H1 (cell line): Measurements from ENCODE around the gene SRMS. TPM values are rescaled to one million over a fixed set of nuclear protein-coding genes. Genes with fewer than 3 reads are reported as not detected.

Experiments used
- CTCF ChIA-PET: fragments of 300-600 bp; sonication (Branson Sonifier 250); formaldehyde crosslinking; loops from one replicate; lab custom pipeline; 2021; ENCODE audit not compliant: partially characterized antibody; lab: Charles Lee
- POLR2A ChIA-PET: fragments of 300-600 bp; sonication (Branson Sonifier 250); formaldehyde crosslinking; loops from one replicate; lab custom pipeline; 2021; ENCODE audit warnings: inconsistent platforms; ENCODE audit not compliant: partially characterized antibody; lab: Charles Lee
- DNase-seq, 2 experiments: peaks; one replicate each; pipeline versions ENCODE4 v3.0.0 to v3.0.0-alpha.2; 2010 to 2022; ENCODE audit warnings: low spot score in 2 of 2, low read depth in 1 of 2, mixed read lengths in 1 of 2
- FAIRE-seq: peaks from 2 replicates; lab custom pipeline; 2011; peaks lifted over from hg19 to GRCh38; lab: Jason Lieb, UNC
- H2AFZ ChIP-seq: 2 replicates; pipeline ENCODE4 v1.8.1; 2012; ENCODE audit warnings: low read length, inconsistent platforms
- H2AK5ac ChIP-seq: 2 replicates; pipeline ENCODE4 v1.6.1; 2013; ENCODE audit warnings: low read depth, low read length
- H2BK120ac ChIP-seq: replicated peaks from 2 replicates; pipeline ENCODE3; 2013; ENCODE audit warnings: low read depth, low read length, inconsistent platforms
- H2BK12ac ChIP-seq: 2 replicates; pipeline ENCODE4 v1.6.1; 2013; ENCODE audit warnings: low read depth, low read length
- H2BK15ac ChIP-seq: 2 replicates; pipeline ENCODE4 v1.6.1; 2013; ENCODE audit warnings: low read length
- H2BK20ac ChIP-seq: 2 replicates; pipeline ENCODE4 v1.6.1; 2013; ENCODE audit warnings: low read length
- H2BK5ac ChIP-seq: 2 replicates; pipeline ENCODE4 v1.6.1; 2013; ENCODE audit warnings: low read depth, low read length
- H3K14ac ChIP-seq: 2 replicates; pipeline ENCODE4 v1.6.1; 2013; ENCODE audit warnings: inconsistent platforms; ENCODE audit not compliant: insufficient read length
- H3K18ac ChIP-seq: 2 replicates; pipeline ENCODE4 v1.6.1; 2013; ENCODE audit warnings: low read length; ENCODE audit errors: extremely low read depth
- H3K23ac ChIP-seq: 2 replicates; pipeline ENCODE4 v1.6.1; 2013; ENCODE audit warnings: inconsistent platforms; ENCODE audit not compliant: insufficient read length
- H3K23me2 ChIP-seq: 2 replicates; pipeline ENCODE4 v1.6.1; 2013; ENCODE audit warnings: low read depth, low read length
- H3K27ac ChIP-seq: 2 replicates; pipeline ENCODE4 v1.6.1; 2011; ENCODE audit warnings: low read depth, low read length, inconsistent platforms
- H3K27me3 ChIP-seq, 4 experiments: replicated peaks in 1 of 4; 1 replicate in 1 of 4; 2 replicates in 3 of 4; pipeline versions ENCODE4 v1.6.1 to v1.8.1; 2011 to 2013; ENCODE audit warnings: low read length in 3 of 4, mild to moderate bottlenecking in 3 of 4, inconsistent platforms in 2 of 4, mixed read lengths in 2 of 4, moderate library complexity in 1 of 4; ENCODE audit not compliant: control insufficient read depth in 3 of 4, insufficient read depth in 3 of 4; ENCODE audit errors: extremely low read depth in 1 of 4
- H3K36me3 ChIP-seq, 4 experiments: 2 replicates each; pipeline versions ENCODE4 v1.6.1 to v1.8.1; 2011 to 2013; ENCODE audit warnings: mild to moderate bottlenecking in 4 of 4, low read length in 3 of 4, moderate library complexity in 2 of 4, control low read depth in 1 of 4, inconsistent platforms in 1 of 4; ENCODE audit not compliant: insufficient read depth in 4 of 4, control insufficient read depth in 2 of 4
- H3K4ac ChIP-seq: replicated peaks from 2 replicates; pipeline ENCODE3; 2013; ENCODE audit warnings: low read length, low read depth, mixed read lengths, inconsistent platforms; ENCODE audit not compliant: insufficient read length
- H3K4me1 ChIP-seq, 4 experiments: replicated peaks in 1 of 4; 1 replicate in 1 of 4; 2 replicates in 3 of 4; pipeline versions ENCODE4 v1.6.1 to v1.8.1; 2011 to 2013; ENCODE audit warnings: low read length in 3 of 4, inconsistent platforms in 2 of 4, mixed read lengths in 1 of 4; ENCODE audit not compliant: insufficient read depth in 4 of 4, control insufficient read depth in 3 of 4
- H3K4me2 ChIP-seq, 2 experiments: 2 replicates each; pipeline versions ENCODE4 v1.6.1 to v1.8.1; 2011 to 2013; ENCODE audit warnings: low read depth in 2 of 2, low read length in 2 of 2, control low read depth in 1 of 2, inconsistent platforms in 1 of 2, mild to moderate bottlenecking in 1 of 2; ENCODE audit not compliant: insufficient read depth in 1 of 2
- H3K4me3 ChIP-seq, 4 experiments: fragments of 200-600, 300-600 bp in 1 of 4; sonication (generic), shearing (Covaris generic), sonication (Bioruptor Twin) in 1 of 4; 2 replicates each; pipeline versions ENCODE4 v1.5.1 to v1.8.1; 2011 to 2016; ENCODE audit warnings: low read length in 4 of 4, low read depth in 3 of 4, control low read depth in 2 of 4, inconsistent platforms in 2 of 4, mild to moderate bottlenecking in 2 of 4, mixed read lengths in 1 of 4, moderate library complexity in 1 of 4; ENCODE audit not compliant: insufficient read depth in 2 of 4; ENCODE audit errors: extremely low read depth in 1 of 4
- H3K56ac ChIP-seq: replicated peaks from 2 replicates; pipeline ENCODE3; 2013; ENCODE audit warnings: low read depth, mild to moderate bottlenecking, mixed read lengths, low read length, inconsistent platforms; ENCODE audit not compliant: insufficient read length
- H3K79me1 ChIP-seq: 2 replicates; pipeline ENCODE4 v1.6.1; 2013; ENCODE audit warnings: low read depth, low read length, control low read depth
- H3K79me2 ChIP-seq, 2 experiments: 2 replicates each; pipeline versions ENCODE4 v1.6.1 to v1.8.1; 2012 to 2013; ENCODE audit warnings: low read length in 2 of 2, mild to moderate bottlenecking in 2 of 2, inconsistent platforms in 1 of 2; ENCODE audit not compliant: insufficient read depth in 2 of 2, control insufficient read depth in 1 of 2
- H3K9ac ChIP-seq, 4 experiments: replicated peaks in 1 of 4; 1 replicate in 1 of 4; 2 replicates in 3 of 4; pipeline versions ENCODE4 v1.6.1 to v1.8.1; 2011 to 2013; ENCODE audit warnings: low read depth in 3 of 4, low read length in 3 of 4, control low read depth in 2 of 4, mild to moderate bottlenecking in 2 of 4, moderate library complexity in 2 of 4, inconsistent platforms in 1 of 4; ENCODE audit errors: extremely low read depth in 1 of 4
- H3K9me3 ChIP-seq, 2 experiments: 2 replicates each; pipeline versions ENCODE4 v1.6.1 to v1.8.1; 2012 to 2013; ENCODE audit warnings: mild to moderate bottlenecking in 2 of 2, moderate library complexity in 2 of 2, control low read depth in 1 of 2, inconsistent platforms in 1 of 2, low read depth in 1 of 2, low read length in 1 of 2, mixed read lengths in 1 of 2; ENCODE audit not compliant: insufficient read depth in 2 of 2
- H4K20me1 ChIP-seq, 2 experiments: replicated peaks in 1 of 2; 2 replicates each; pipeline versions ENCODE3 to v1.8.1; 2011 to 2013; ENCODE audit warnings: inconsistent platforms in 2 of 2, low read length in 2 of 2, mild to moderate bottlenecking in 1 of 2; ENCODE audit not compliant: insufficient read depth in 2 of 2, control insufficient read depth in 1 of 2
- H4K5ac ChIP-seq: 2 replicates; pipeline ENCODE4 v1.6.1; 2013; ENCODE audit warnings: low read length, low read depth, mixed read lengths, inconsistent platforms; ENCODE audit not compliant: insufficient read length
- H4K8ac ChIP-seq: 2 replicates; pipeline ENCODE4 v1.8.0; 2013; ENCODE audit warnings: mild to moderate bottlenecking, moderate library complexity, low read length, inconsistent platforms; ENCODE audit not compliant: insufficient read depth; ENCODE audit errors: extremely low read depth
- H4K91ac ChIP-seq: replicated peaks from 2 replicates; pipeline ENCODE3; 2013; ENCODE audit warnings: low read length, mixed read lengths, inconsistent platforms; ENCODE audit not compliant: insufficient read length
- BACH1 ChIP-seq: IDR thresholded peaks from 2 replicates; pipeline ENCODE4 v1.6.1; 2012; ENCODE audit warnings: low read length, improper control_type of control experiment
- CREB1 ChIP-seq: IDR thresholded peaks from 2 replicates; pipeline ENCODE4 v1.6.1; 2012; ENCODE audit warnings: inconsistent platforms
- EZH2 ChIP-seq: fragments of 200-600 bp; sonication (generic); IDR thresholded peaks from 2 replicates; pipeline ENCODE4 v1.7.1; 2012; ENCODE audit warnings: low read depth, mild to moderate bottlenecking, moderate library complexity, low read length, inconsistent platforms; ENCODE audit not compliant: severe bottlenecking
- FOSL1 ChIP-seq: IDR thresholded peaks from 2 replicates; pipeline ENCODE4 v1.6.1; 2011; ENCODE audit warnings: mild to moderate bottlenecking, low read depth, low read length, moderate library complexity; ENCODE audit not compliant: insufficient read depth
- KDM5A ChIP-seq: fragments of 200-600 bp; IDR thresholded peaks from 2 replicates; pipeline ENCODE4 v1.7.1; 2012; ENCODE audit warnings: mild to moderate bottlenecking, low read length, inconsistent platforms, mixed read lengths
- NANOG ChIP-seq: IDR thresholded peaks from 2 replicates; pipeline ENCODE4 v1.6.1; 2011; ENCODE audit warnings: low read length, low read depth, mild to moderate bottlenecking, inconsistent platforms; ENCODE audit not compliant: insufficient read depth, poor library complexity, severe bottlenecking
- RFX5 ChIP-seq: IDR thresholded peaks from 2 replicates; pipeline ENCODE4 v1.6.1; 2011; ENCODE audit warnings: low read depth, low read length, improper control_type of control experiment, borderline replicate concordance
- SIX5 ChIP-seq: IDR thresholded peaks from 2 replicates; pipeline ENCODE4 v1.6.1; 2011; ENCODE audit warnings: mild to moderate bottlenecking, low read depth, low read length
- SP2 ChIP-seq: IDR thresholded peaks from 2 replicates; pipeline ENCODE4 v1.6.1; 2012; ENCODE audit warnings: mild to moderate bottlenecking, low read length, inconsistent platforms
- SUZ12 ChIP-seq: fragments of 200-600 bp; sonication (generic); IDR thresholded peaks from 2 replicates; pipeline ENCODE4 v1.6.1; 2012; ENCODE audit warnings: mild to moderate bottlenecking, inconsistent platforms, low read length, moderate library complexity, mixed read lengths
- TAF1 ChIP-seq: IDR thresholded peaks from 2 replicates; pipeline ENCODE4 v1.6.1; 2011; ENCODE audit warnings: mild to moderate bottlenecking, low read depth, low read length
- WGBS, 2 experiments: shearing (Covaris generic) in 1 of 2; methylation state at CpG; one replicate each; pipeline versions ENCODE4 v1.1.6 to v1.1.7; 2013 to 2015; ENCODE audit warnings: low lambda C conversion rate in 2 of 2, mixed read lengths in 2 of 2, inconsistent platforms in 1 of 2, low coverage in 1 of 2, missing lambda C conversion rate in 1 of 2; ENCODE audit not compliant: insufficient replicate concordance in 2 of 2, insufficient coverage in 1 of 2, insufficient read length in 1 of 2; ENCODE audit errors: extremely low coverage in 1 of 2, missing lambda C conversion rate in 1 of 2; 5-methylcytosine and 5-hydroxymethylcytosine counted together
- polyA plus RNA-seq, 7 experiments: library from polyadenylated mRNA; depleted of rRNA in 3 of 7; stranded (reverse) in 5 of 7; unstranded in 2 of 7; fragments of >200 nt in 5 of 7; fragments of 200-250 nt in 2 of 7; gene quantifications; 1 replicate in 5 of 7; 2 replicates in 1 of 7; 4 replicates in 1 of 7; pipeline versions ENCODE4 v1.2.1 to v1.2.3, GENCODE V29; 2011 to 2013; ENCODE audit warnings: missing spikeins in 2 of 7, mixed read lengths in 2 of 7
- total RNA-seq: library from RNA; stranded (reverse); fragmentation: NEBNext Ultra II Directional; extraction: Animal tissue kit (Norgen Biotek cat#: 25700); gene quantifications from 2 replicates; pipeline ENCODE4 v1.2.1, GENCODE V29; 2021

SRMS gene
- total and polyA plus RNA-seq, 2 of the 8 experiments (the other 6 are each of a cell fraction or from before 2014, with no cell fraction given), result 0.39 to 0.76 TPM

DNA sequence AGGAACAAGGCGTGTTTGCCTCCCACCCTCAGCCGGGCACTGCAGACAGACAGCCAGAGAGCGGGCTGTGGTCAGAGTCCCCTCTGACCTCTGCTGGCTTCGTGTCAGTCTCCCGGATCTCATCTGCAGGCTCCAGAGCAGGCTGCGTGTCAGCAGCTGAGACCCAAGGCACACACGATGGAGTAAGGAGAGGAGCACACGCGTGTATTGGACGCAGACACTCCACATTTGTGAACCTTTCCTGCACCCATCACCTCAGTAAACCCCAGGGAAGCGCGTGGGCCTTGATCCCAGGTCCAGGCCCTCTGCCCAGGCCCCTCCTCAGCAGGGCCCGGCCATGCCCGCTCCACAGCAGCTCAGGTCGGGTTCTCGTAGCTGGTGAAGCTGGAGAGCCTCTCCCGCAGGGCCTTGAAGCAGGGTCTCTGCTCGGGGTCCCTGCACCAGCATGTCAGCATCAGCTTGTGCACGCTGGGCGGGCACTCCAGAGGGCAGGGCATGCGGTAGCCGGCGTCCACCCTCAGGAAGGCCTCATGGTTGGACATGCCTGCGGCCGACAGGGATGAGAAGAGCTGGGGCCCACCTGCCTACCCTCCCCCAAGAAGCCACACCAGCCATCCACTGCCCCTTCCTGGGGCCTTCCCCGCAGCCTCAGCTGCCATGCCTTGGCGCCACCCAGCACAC is 18.2 kb downstream of the SRMS start:
- FAIRE-seq (no peak), DNase-seq (no peak)
- H3K4me2 ChIP-seq, result no peak overlapping the region
- no peak overlapping the region for H4K5ac ChIP-seq
- H3K4me3 ChIP-seq, result no peak overlapping the region
- no peaks in the 10 kb centered on the region for H3K9me3 ChIP-seq
- no peak for TF ChIP-seq SUZ12
- no peak for TF ChIP-seq SIX5
- TF ChIP-seq KDM5A, result no peak
- no peak for TF ChIP-seq BACH1
- no peak for TF ChIP-seq TAF1
- no peak for TF ChIP-seq EZH2
- TF ChIP-seq CREB1, result no peak
- TF ChIP-seq FOSL1, result no peak
- no peak for TF ChIP-seq RFX5
- TF ChIP-seq NANOG, result no peak
- TF ChIP-seq SP2, result no peak
- H3K79me1 ChIP-seq, result no peaks in the 10 kb centered on the region; the same call in 1 of the 2 replicates
- peaks cover 0 to 8% (median 0%) of the 10 kb centered on the region in 4 experiments; a peak in 1 of 7 replicates for H3K4me1 ChIP-seq
- H3K23me2 ChIP-seq, result peaks cover 3% of the 10 kb centered on the region; the same call in 1 of the 2 replicates
- H3K27ac ChIP-seq, result no peak overlapping the region
- WGBS, 2 experiments, result 87% methylated on average over 24 of the region's 27 CpGs; no CpG with 5 or more reads in 1 of the 2 experiments
- ChIA-PET CTCF (interaction anchor here (0.8 to 2.1 kb wide), 10 partner anchors 9 to 219 kb away, joined by 3 to 8 read pairs (median 4); partner anchors contain the start of genes HELZ2 and PTK6), POLR2A (interaction anchor here (0.8 to 7.8 kb wide), 5 partner anchors 7 to 419 kb away, joined by 3 to 59 read pairs (median 4); partner anchors contain the start of gene PPDPF)
- no peak overlapping the region for H2BK20ac ChIP-seq
- no peaks in the 10 kb centered on the region for H3K27me3 ChIP-seq
- H3K18ac ChIP-seq, result no peak overlapping the region
- peak overlapping the region; percentile 11; the same call in 1 of the 2 replicates for H4K8ac ChIP-seq
- H4K20me1 ChIP-seq, result peaks cover 0 to 3% of the 10 kb centered on the region in 2 experiments
- H3K36me3 ChIP-seq, result no peaks in the 10 kb centered on the region
- H3K9ac ChIP-seq, result no peak overlapping the region
- H3K23ac ChIP-seq, result no peak overlapping the region
- no peak overlapping the region for H2BK15ac ChIP-seq
- H2BK5ac ChIP-seq, result peak overlapping the region; percentile 66; the same call in 1 of the 2 replicates
- H2AK5ac ChIP-seq, result no peak overlapping the region; the same call in 1 of the 2 replicates
- H3K79me2 ChIP-seq, result no peaks in the 10 kb centered on the region
- no peak overlapping the region; the same call in 1 of the 2 replicates for H2BK12ac ChIP-seq
- no peak overlapping the region for H4K91ac ChIP-seq
- H2AFZ ChIP-seq, result no peak overlapping the region
- H2BK120ac ChIP-seq, result no peak overlapping the region
- H3K14ac ChIP-seq, result no peak overlapping the region
- H3K4ac ChIP-seq, result no peak overlapping the region
- no peak overlapping the region for H3K56ac ChIP-seq
